Glomerular endothelial cell (primary cell): ENCODE results near the gene SLC24A3. TPM values are rescaled to one million over a fixed set of nuclear protein-coding genes. Genes with fewer than 3 reads are reported as not detected.

Experiments used
- DNase-seq: peaks from one replicate; pipeline ENCODE4 v3.0.0-alpha.2; 2011; ENCODE audit warnings: low read depth, low spot score; ENCODE audit errors: extremely low read depth
- total RNA-seq: library from RNA; depleted of rRNA; stranded (reverse); fragments of >200 nt; gene quantifications from 2 replicates; pipeline ENCODE4 v1.2.3, GENCODE V29; 2015

SLC24A3 gene
- total RNA-seq, 1 donor from 2014 or later, result 0.18 TPM

DNA sequence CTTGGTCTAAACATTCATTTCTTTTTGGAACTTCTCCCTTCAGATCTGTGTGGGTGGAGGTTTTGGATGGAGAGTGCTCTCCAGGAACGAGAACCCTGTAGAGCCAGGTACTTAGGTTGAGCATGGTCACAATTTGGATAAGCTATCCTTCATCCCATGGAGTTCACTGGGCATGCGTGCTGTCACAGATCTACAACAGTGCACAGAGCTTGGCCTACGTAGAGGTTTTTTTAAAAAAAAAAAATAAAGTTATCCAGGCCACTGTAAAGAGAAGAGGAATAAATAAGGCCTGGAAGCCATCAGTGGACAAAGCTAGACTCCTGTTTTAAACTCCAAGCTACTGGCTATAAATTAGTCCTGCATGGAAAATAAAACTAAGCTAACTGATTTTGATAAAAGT, 165.6 kb downstream of the SLC24A3 start:
- DNase-seq, result no peak

- DNase-seq, result no peak
Observed at GRCh38 chr20:19380211-19380610, 167.8 kb downstream of the SLC24A3 start.

DNA sequence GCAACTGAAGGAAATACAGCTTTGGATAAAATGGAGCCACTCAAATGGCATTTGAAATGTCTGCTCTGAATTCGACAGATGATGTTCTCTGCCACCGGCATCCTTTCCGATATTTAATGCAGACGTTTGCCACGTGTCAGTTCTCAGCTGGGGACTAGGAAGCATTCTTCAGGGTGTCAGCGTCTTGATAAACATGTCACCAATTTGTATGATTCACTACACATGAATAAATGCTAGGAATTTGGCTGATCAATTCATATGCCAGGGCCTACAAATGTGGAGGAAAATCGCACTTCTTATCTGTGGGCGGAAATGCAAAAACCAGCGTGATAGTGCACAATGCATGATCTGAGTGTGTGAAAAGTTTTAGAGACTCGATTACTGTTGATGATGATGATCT, 169.5 kb downstream of the SLC24A3 start:
- no peak for DNase-seq

DNA sequence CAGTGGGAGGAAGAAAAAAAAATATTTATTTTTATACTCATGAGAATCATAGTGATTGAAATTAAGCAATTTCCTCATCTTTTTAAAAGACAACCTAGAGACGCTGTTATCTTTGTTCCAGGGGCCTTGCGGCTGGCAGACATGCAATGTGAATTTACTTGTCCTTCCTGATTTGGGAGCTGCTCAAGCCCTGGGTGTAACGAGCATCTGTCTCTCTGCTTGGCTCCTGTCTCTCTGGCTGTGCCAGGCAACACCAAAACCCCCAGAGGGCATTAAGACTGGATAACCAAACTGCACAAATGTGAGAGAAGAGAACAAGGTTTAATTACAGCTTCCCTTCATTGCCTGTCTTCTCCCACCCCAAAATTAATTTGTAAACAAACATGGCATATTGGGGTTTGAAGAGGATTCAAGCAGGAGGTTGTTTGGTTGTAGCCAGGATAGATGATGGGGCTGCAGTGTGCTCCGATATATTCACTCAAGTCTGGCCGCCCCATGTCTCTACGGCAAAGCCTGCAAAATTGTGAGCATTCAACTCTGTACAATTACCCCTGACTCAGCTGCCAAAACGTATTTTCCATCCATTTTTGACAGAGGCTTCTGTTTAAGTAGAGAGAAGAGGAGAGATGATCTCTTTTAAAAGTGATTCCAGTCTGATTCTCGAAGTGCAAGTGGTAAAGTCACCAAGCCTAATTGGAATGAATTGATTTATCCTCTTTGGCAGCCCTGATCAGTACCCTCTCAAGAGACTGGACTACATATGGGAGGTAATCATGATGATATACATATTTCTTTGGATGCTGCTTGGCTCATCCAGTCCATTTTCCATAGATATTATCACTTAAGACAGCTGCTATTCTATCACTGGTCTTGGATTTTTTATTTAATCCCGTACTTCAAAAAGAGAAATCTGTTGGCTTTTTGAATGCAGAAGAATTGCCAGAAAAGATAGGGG, 170.2 kb downstream of the SLC24A3 start:
- no peak for DNase-seq

DNA sequence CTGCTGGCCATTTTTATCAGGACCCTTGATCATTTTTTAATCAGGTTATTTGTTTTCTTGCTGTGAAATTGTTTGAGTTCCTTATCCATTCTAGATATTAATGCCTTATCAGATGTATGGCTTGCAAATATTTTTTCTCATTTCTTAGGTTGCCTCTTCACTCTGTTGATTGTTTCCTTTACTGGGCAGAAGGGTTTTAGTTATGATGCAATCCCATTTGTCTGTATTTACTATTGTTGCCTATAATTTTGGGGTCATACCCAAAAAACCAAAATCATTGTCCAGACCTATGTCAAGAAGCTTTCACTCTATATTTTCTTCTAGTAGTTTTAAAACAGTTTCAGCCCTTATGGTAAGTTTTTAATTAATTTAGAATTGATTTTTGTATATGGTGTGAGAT, 172.5 kb downstream of the SLC24A3 start:
- no peak for DNase-seq

- DNase-seq, result no peak
Observed at GRCh38 chr20:19387251-19387650, 174.8 kb downstream of the SLC24A3 start.

- DNase-seq, result no peak
Observed at GRCh38 chr20:19392344-19393130, 180.1 kb downstream of the SLC24A3 start.

DNA sequence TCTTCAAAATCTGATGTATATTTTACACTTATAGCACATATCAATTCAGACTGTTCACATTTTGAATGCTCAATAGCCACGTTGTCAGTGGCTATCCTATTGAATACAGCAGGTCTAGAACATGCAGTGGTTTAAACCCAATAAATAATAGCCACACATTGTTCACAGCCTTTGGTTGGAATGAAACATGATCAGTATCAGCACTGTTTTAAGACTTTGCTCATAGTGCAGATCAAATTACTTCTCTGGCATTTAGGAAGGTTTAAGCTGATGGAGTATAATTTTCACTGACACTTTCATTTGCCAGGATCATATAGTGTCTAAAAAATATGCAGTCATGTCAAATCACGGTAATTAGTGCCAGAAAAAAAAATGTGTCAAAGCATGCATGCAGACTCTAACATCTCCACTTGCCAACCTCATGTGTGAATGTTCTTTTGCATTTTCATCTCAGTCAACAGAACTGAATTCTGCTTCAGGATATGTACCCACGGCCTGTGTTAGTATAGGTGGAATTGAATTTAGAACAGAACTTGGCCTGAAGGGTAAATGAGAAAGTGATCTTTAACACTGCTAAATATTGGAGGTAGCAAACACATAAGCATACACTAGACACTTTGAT, 184.1 kb downstream of the SLC24A3 start:
- no peak for DNase-seq

GRCh38 chr20:19397226-19397625, 184.8 kb downstream of the SLC24A3 start:
- DNase-seq, result no peak

DNA sequence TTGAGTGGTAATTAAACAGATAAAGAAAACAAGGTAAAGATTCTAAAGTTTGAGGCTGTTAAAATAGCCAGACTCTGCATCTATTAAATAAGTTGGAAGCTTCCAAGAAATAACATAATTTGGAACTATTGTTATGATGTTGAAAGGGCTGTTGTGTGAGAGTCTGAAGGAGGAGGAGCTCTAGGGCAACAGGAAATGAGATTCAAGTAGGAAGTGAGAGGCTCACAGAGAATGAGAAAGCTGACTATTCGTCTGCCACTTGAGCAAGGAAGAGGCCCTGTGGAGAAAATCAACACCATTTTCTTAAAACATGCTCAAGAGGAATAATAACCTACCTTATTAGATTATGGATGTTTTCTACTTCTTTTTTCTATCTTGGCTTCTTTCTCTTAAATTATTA, 185.2 kb downstream of the SLC24A3 start:
- no peak for DNase-seq

DNA sequence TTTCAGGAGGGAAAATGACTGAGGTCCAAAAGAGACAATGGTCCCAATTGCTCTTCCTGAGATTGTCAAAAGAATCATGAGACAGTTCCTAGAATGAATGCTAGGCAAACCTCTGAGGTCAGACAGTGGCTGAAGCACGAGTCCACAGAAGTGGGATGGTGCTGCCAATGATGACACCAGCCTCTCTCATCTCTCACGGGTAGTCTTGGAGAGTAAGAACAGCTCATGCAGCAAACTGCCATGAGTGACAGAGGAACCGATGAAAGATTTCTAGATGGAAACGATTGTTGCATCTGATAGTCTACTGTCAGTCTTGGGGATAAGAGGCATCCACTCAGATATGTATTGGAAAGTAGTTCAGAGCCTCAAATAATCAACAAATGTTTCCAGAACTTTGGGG, 188.7 kb downstream of the SLC24A3 start:
- DNase-seq, result no peak

DNA sequence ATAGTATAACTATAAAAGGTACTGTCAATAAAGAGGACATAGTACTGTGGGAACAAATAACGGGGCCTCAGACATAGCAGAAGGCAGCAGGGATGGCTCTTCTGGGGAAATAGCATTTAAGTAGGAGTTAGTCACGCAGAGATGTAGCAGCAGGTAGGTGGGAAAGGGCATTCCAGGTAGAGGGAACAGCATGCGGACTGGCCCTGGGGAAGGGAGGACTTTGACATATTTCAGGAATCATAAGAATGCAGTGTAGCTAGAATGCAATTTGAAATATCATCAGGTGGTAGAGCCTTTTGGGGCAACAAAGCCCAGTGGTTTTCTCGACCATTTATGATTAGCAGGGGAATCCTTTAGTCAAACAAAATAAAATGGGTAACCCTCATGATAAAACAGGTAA, 191.1 kb downstream of the SLC24A3 start:
- no peak for DNase-seq

DNA sequence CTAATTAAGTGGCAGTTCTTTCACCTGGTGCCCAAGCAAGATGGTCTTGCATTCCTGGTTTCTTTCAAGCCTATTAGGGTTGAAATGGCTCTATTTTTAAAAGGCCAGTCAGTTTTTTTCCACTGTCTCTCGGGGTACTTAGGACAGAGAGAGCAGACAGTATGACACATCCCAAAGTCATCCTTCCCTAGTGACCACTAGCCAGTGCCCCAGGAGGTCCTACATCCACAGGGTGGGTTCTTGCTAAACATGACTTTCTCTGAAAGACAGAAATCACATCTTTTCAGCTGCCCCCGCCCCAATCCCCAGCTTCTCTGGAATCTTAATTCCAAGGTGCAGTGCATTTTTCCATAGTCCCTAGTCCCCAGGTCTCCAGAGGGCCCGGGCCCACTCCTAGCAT, 192.4 kb downstream of the SLC24A3 start:
- DNase-seq, result no peak

GRCh38 chr20:19405958-19406357, 193.5 kb downstream of the SLC24A3 start:
- no peak for DNase-seq

DNA sequence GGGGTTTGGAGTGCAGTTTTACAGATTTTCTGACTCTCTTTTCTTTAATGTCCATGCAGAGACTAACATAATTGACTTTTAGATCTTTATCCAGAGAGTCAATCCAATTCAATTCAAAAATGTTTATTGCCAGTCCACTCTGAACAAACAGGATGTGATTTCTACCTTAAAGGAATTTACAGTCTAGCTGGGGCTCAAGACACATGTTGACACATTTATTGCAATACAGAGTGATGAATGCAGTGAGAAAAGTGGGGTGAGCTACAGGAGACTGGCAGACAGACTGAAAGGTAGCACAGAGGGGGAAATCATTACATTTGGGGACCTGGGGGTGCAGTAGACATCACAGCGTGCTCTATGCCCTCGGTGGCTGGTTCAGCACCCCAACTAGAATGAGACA, 193.9 kb downstream of the SLC24A3 start:
- DNase-seq, result no peak

DNA sequence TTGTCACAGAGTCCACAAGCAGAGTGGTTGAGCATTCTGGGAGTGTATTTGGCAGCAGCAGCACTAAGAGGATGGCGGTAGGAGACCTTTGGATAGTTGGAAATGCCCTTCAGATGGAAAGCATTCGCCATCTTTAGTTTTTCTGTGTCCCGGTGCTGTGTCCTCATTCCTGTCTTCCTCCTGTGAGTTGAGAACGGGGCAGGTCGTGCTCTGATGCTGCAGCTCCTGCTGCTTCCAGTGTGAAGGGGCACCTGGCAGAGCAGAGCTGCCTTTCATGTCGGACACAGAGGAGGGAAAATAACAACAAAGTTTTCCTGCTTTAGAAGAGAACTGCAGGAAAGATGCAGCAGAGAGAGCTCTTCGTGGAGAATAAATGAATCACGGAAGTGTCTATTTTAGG, 194.8 kb downstream of the SLC24A3 start:
- no peak for DNase-seq

DNA sequence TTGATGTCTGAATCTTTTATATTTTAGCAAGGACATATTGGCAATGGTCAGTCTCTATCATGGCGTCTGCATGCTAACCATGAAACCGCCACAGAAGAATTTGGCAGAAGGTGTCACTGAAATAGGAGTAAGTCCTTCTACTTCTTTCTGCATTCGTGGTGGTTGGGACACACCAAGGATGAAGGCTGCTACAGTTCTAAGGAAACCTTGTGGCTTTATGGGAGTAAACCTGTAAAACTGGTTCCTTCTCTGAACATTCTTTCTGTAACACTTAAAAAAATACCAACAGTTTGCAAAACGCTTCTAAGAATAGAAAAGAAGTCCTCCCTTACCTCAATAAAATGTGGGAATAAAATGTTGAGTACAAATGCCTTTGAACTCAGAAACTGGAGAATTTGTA, 195.3 kb downstream of the SLC24A3 start:
- DNase-seq, result no peak

DNA sequence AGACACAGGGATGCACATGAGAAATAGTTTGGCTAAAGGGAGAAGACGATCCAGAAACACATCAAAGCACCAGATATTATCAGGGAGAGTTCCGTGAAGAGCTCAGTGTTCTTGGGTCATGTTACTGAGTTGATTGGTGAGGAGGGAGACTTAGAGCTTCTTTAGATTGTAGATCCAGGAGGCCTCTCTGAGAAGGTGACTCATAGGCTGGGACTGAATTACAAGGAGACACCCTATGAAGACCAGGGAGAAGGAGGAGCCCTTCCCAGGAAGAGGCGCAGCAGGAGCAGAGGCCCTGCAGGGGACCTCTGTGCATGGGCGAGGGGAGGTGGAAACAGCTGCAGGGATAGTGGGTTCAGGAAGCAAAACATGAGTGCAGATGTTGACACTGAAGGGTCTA, 196.5 kb downstream of the SLC24A3 start:
- no peak for DNase-seq

GRCh38 chr20:19411811-19412210, 199.4 kb downstream of the SLC24A3 start:
- DNase-seq, result no peak

- no peak for DNase-seq
Observed at GRCh38 chr20:19412254-19412653, 199.8 kb downstream of the SLC24A3 start.

GRCh38 chr20:19414600-19414999, 202.2 kb downstream of the SLC24A3 start:
- DNase-seq, result no peak
